ENCODE data around the gene XYLT2.

GRCh38 chr17:50352072-50352692 lies 6.3 kb downstream of the XYLT2 start:
- TF ChIP-seq POLR2A (IDR thresholded peaks at IDR 0.05) (no peak), CTCF (IDR thresholded peaks at IDR 0.05) (no peak)

Data from body of pancreas (tissue), 4 donors.